OCI-LY3 (cell line): ENCODE results near the gene MORN5.

Source experiments
- H2AFZ ChIP-seq: fragments of 200-600, 300-600 bp; shearing (Covaris generic); 2 replicates; pipeline ENCODE4 v1.6.0; 2014; ENCODE audit warnings: antibody characterized with exemption, low read depth, low read length
- H3K27ac ChIP-seq: fragments of 200-600, 300-600 bp; sonication (generic); 2 replicates; pipeline ENCODE4 v1.5.1; 2014; ENCODE audit warnings: mild to moderate bottlenecking, low read length, moderate library complexity, mixed read lengths
- H3K27me3 ChIP-seq: fragments of 200-600, 300-600 bp; sonication (generic); 2 replicates; pipeline ENCODE4 v1.6.1; 2014; ENCODE audit warnings: low read depth, low read length, mixed read lengths
- H3K36me3 ChIP-seq: fragments of 200-600, 300-600 bp; sonication (generic); replicated peaks from 2 replicates; pipeline ENCODE3; 2014; ENCODE audit warnings: low read depth, low read length, mixed read lengths
- H3K4me1 ChIP-seq: fragments of 300-600, 200-600 bp; sonication (generic); 2 replicates; pipeline ENCODE4 v1.6.1; 2014; ENCODE audit warnings: low read length, mixed read lengths
- H3K4me2 ChIP-seq: fragments of 200-600, 300-600 bp; sonication (generic); 2 replicates; pipeline ENCODE4 v1.6.1; 2014; ENCODE audit warnings: low read length, mixed read lengths
- H3K4me3 ChIP-seq: fragments of 300-600, 200-600 bp; sonication (generic); 2 replicates; pipeline ENCODE4 v1.5.1; 2014; ENCODE audit warnings: antibody characterized with exemption, mild to moderate bottlenecking, low read length, moderate library complexity
- H3K79me2 ChIP-seq: fragments of 300-600, 200-600 bp; shearing (Covaris generic); 2 replicates; pipeline ENCODE4 v1.6.1; 2014; ENCODE audit warnings: mild to moderate bottlenecking, low read length, mixed read lengths
- H3K9ac ChIP-seq: fragments of 300-600, 200-600 bp; shearing (Covaris generic); 2 replicates; pipeline ENCODE4 v1.6.0; 2014; ENCODE audit warnings: mild to moderate bottlenecking, low read length, moderate library complexity
- H3K9me3 ChIP-seq: fragments of 200-600, 300-600 bp; shearing (Covaris generic); 2 replicates; pipeline ENCODE4 v1.6.1; 2014; ENCODE audit warnings: low read length, mixed read lengths; ENCODE audit not compliant: insufficient read depth
- H4K20me1 ChIP-seq: fragments of 200-600, 300-600 bp; sonication (generic); 2 replicates; pipeline ENCODE4 v1.6.1; 2016; ENCODE audit warnings: low read length, mixed read lengths; ENCODE audit not compliant: insufficient read depth
- CTCF ChIP-seq: fragments of 200-600, 300-600 bp; sonication (generic); IDR thresholded peaks from 2 replicates; pipeline ENCODE4 v1.5.1; 2014; ENCODE audit warnings: antibody characterized with exemption, low read length, low read depth
- EZH2phosphoT487 ChIP-seq: fragments of 200-600 bp; shearing (Covaris generic); IDR thresholded peaks from 2 replicates; pipeline ENCODE4 v1.6.1; 2018; ENCODE audit warnings: antibody characterized with exemption, mixed run types, low read depth

MORN5 gene

GRCh38 chr9:122232796-122233306 is 73.1 kb downstream of the MORN5 start:
- no peak overlapping the region for H2AFZ ChIP-seq
- no peak overlapping the region for H3K27ac ChIP-seq
- no peak overlapping the region for H3K9ac ChIP-seq
- H3K4me3 ChIP-seq: no peak overlapping the region
- H3K79me2 ChIP-seq: no peaks in the 10 kb centered on the region
- no peaks in the 10 kb centered on the region for H3K9me3 ChIP-seq
- TF ChIP-seq EZH2phosphoT487: no peak
- TF ChIP-seq CTCF: no peak
- H3K27me3 ChIP-seq: peaks cover 27% of the 10 kb centered on the region
- no peaks in the 10 kb centered on the region for H3K4me1 ChIP-seq
- no peaks in the 10 kb centered on the region for H4K20me1 ChIP-seq
- no peak overlapping the region for H3K4me2 ChIP-seq
- no peaks in the 10 kb centered on the region for H3K36me3 ChIP-seq

- Histone ChIP-seq H3K4me2 (no peak overlapping the region), H3K27me3 (peaks cover 23% of the 10 kb centered on the region), H3K4me3 (no peak overlapping the region), H2AFZ (no peak overlapping the region), H3K27ac (no peak overlapping the region), H3K4me1 (no peaks in the 10 kb centered on the region), H3K9me3 (no peaks in the 10 kb centered on the region), H3K9ac (no peak overlapping the region), H4K20me1 (no peaks in the 10 kb centered on the region), H3K79me2 (no peaks in the 10 kb centered on the region), H3K36me3 (no peaks in the 10 kb centered on the region)
- TF ChIP-seq CTCF (no peak), EZH2phosphoT487 (no peak)
Observed at GRCh38 chr9:122234022-122234748, 74.5 kb downstream of the MORN5 start.

GRCh38 chr9:122236681-122237080 is 77.0 kb downstream of the MORN5 start:
- Histone ChIP-seq H3K36me3 (peaks cover 20% of the 10 kb centered on the region), H3K4me2 (no peak overlapping the region), H2AFZ (no peak overlapping the region), H3K4me1 (no peaks in the 10 kb centered on the region), H3K9ac (no peak overlapping the region), H3K4me3 (no peak overlapping the region), H3K27ac (no peak overlapping the region), H3K27me3 (no peaks in the 10 kb centered on the region; the same call in 1 of the 2 replicates), H3K9me3 (no peaks in the 10 kb centered on the region), H3K79me2 (no peaks in the 10 kb centered on the region), H4K20me1 (no peaks in the 10 kb centered on the region)
- no peak for TF ChIP-seq EZH2phosphoT487
- TF ChIP-seq CTCF: no peak

- H3K79me2 ChIP-seq: no peaks in the 10 kb centered on the region
Observed at GRCh38 chr9:122239722-122240121, 80.0 kb downstream of the MORN5 start.

More at GRCh38 chr9:122239722-122240121, 80.0 kb downstream of the MORN5 start:
- no peaks in the 10 kb centered on the region for H3K9me3 ChIP-seq
- TF ChIP-seq CTCF: no peak
- no peak for TF ChIP-seq EZH2phosphoT487
- no peaks in the 10 kb centered on the region for H4K20me1 ChIP-seq
- no peak overlapping the region for H3K4me3 ChIP-seq
- H3K36me3 ChIP-seq: peaks cover 33% of the 10 kb centered on the region
- no peak overlapping the region for H3K27ac ChIP-seq
- no peak overlapping the region for H2AFZ ChIP-seq
- no peaks in the 10 kb centered on the region for H3K27me3 ChIP-seq
- no peak overlapping the region for H3K4me2 ChIP-seq
- no peaks in the 10 kb centered on the region for H3K4me1 ChIP-seq
- no peak overlapping the region for H3K9ac ChIP-seq
